Mesothelial cell of epicardium (in vitro differentiated cells): Measurements from ENCODE around the gene RUNDC1. TPM values are rescaled to one million over a fixed set of nuclear protein-coding genes. Genes with fewer than 3 reads are reported as not detected.

ENCODE experiments used
- DNase-seq, 2 experiments: peaks; one replicate each; pipeline ENCODE4 v3.0.0; 2021; ENCODE audit warnings: low spot score in 2 of 2; ENCODE audit not compliant: unreplicated experiment in 2 of 2
- H3K27ac Mint-ChIP-seq: 2 replicates; pipeline ENCODE4 v1.8.0; 2021; ENCODE audit warnings: mixed read lengths
- H3K27me3 Mint-ChIP-seq: 2 replicates; pipeline ENCODE4 v1.8.0; 2021; ENCODE audit warnings: low read depth, mixed read lengths
- H3K36me3 Mint-ChIP-seq: 2 replicates; pipeline ENCODE4 v1.8.0; 2021; ENCODE audit warnings: mixed read lengths
- H3K4me1 Mint-ChIP-seq: 2 replicates; pipeline ENCODE4 v1.8.0; 2021; ENCODE audit warnings: mixed read lengths
- H3K4me3 Mint-ChIP-seq: 2 replicates; pipeline ENCODE4 v1.8.0; 2021; ENCODE audit warnings: mild to moderate bottlenecking, moderate library complexity, mixed read lengths
- H3K9me3 Mint-ChIP-seq: 2 replicates; pipeline ENCODE4 v1.8.0; 2021; ENCODE audit warnings: mixed read lengths
- CTCF ChIP-seq: fragments of 200-600 bp; sonication (generic); IDR thresholded peaks from one replicate; pipeline ENCODE4 v1.5.0; 2021; ENCODE audit warnings: antibody characterized with exemption; ENCODE audit not compliant: unreplicated experiment
- total RNA-seq: library from RNA; stranded (reverse); gene quantifications from 3 replicates; pipeline ENCODE4 v1.2.1, GENCODE V29; 2021

The RUNDC1 gene
- total RNA-seq, 1 donor from 2014 or later, result 13.9 TPM

GRCh38 chr17:43024407-43025289 lies 44.3 kb downstream of the RUNDC1 start, which contains the start of gene RND2:
Gene RND2, plus strand, starts transcription at chr17:43025231. Its CDS starts 117 bp downstream, at chr17:43025348.
- H3K9me3 Mint-ChIP-seq, result no peaks in the 10 kb centered on the region
- H3K4me1 Mint-ChIP-seq, result peaks cover 24% of the 10 kb centered on the region
- H3K27me3 Mint-ChIP-seq, result no peaks in the 10 kb centered on the region
- H3K27ac Mint-ChIP-seq, result peak within 1 kb of the TSS; percentile 90
- H3K36me3 Mint-ChIP-seq, result no peaks in the 10 kb centered on the region
- peak; percentile 73 to 87 for DNase-seq
- peak within 1 kb of the TSS; percentile 84 for H3K4me3 Mint-ChIP-seq
- no peak for TF ChIP-seq CTCF

GRCh38 chr17:43025290-43025657 lies 44.9 kb downstream of the RUNDC1 start:
- H3K27me3 Mint-ChIP-seq, result no peaks in the 10 kb centered on the region
- no peak for TF ChIP-seq CTCF
- peaks cover 18% of the 10 kb centered on the region for H3K4me1 Mint-ChIP-seq
- H3K36me3 Mint-ChIP-seq, result no peaks in the 10 kb centered on the region
- H3K9me3 Mint-ChIP-seq, result no peaks in the 10 kb centered on the region
- H3K27ac Mint-ChIP-seq, result peak overlapping the region; percentile 72
- H3K4me3 Mint-ChIP-seq, result peak overlapping the region; percentile 77
- DNase-seq, result no peak

GRCh38 chr17:43025766-43026537 lies 45.6 kb downstream of the RUNDC1 start:
- H3K36me3 Mint-ChIP-seq, result no peaks in the 10 kb centered on the region
- peaks cover 13% of the 10 kb centered on the region for H3K4me1 Mint-ChIP-seq
- no peaks in the 10 kb centered on the region for H3K9me3 Mint-ChIP-seq
- H3K27me3 Mint-ChIP-seq, result no peaks in the 10 kb centered on the region
- TF ChIP-seq CTCF, result no peak
- H3K27ac Mint-ChIP-seq, result peak overlapping the region; percentile 67
- peak overlapping the region; percentile 77 for H3K4me3 Mint-ChIP-seq
- DNase-seq, result no peak

GRCh38 chr17:43026595-43026994 lies 46.2 kb downstream of the RUNDC1 start:
- peak overlapping the region; percentile 54 for H3K4me3 Mint-ChIP-seq
- H3K27me3 Mint-ChIP-seq, result no peaks in the 10 kb centered on the region
- no peaks in the 10 kb centered on the region for H3K36me3 Mint-ChIP-seq
- no peak for DNase-seq
- H3K9me3 Mint-ChIP-seq, result no peaks in the 10 kb centered on the region
- H3K4me1 Mint-ChIP-seq, result peaks cover 9% of the 10 kb centered on the region
- no peak for TF ChIP-seq CTCF
- H3K27ac Mint-ChIP-seq, result peak overlapping the region; percentile 67

GRCh38 chr17:43027091-43028032 lies 47.0 kb downstream of the RUNDC1 start:
- no peaks in the 10 kb centered on the region for H3K9me3 Mint-ChIP-seq
- H3K4me3 Mint-ChIP-seq, result no peak overlapping the region
- no peaks in the 10 kb centered on the region for H3K27me3 Mint-ChIP-seq
- H3K36me3 Mint-ChIP-seq, result no peaks in the 10 kb centered on the region
- no peak overlapping the region for H3K27ac Mint-ChIP-seq
- DNase-seq, result no peak
- no peak for TF ChIP-seq CTCF
- peaks cover 9% of the 10 kb centered on the region for H3K4me1 Mint-ChIP-seq
